NB4 (cell line): ENCODE data around the gene ST6GALNAC2.

Experiments used
- DNase-seq: peaks from one replicate; pipeline ENCODE4 v3.0.0; 2010; ENCODE audit warnings: low read depth
- H3K4me3 ChIP-seq: one replicate; pipeline ENCODE4 v1.5.1; 2011; ENCODE audit warnings: mild to moderate bottlenecking, low read depth, low read length, moderate library complexity
- CTCF ChIP-seq: IDR thresholded peaks from one replicate; pipeline ENCODE4 v1.5.1; 2012; ENCODE audit warnings: low read depth, low read length
- MAX ChIP-seq: IDR thresholded peaks from 2 replicates; pipeline ENCODE4 v1.6.1; 2011; ENCODE audit warnings: low read depth, low read length
- MYC ChIP-seq: IDR thresholded peaks from 2 replicates; pipeline ENCODE4 v1.6.1; 2011; ENCODE audit warnings: low read depth, low read length
- POLR2A ChIP-seq: IDR thresholded peaks from 2 replicates; pipeline ENCODE4 v1.6.1; 2011; ENCODE audit warnings: mild to moderate bottlenecking; ENCODE audit not compliant: insufficient read length; ENCODE audit errors: extremely low read depth

The ST6GALNAC2 gene

DNA sequence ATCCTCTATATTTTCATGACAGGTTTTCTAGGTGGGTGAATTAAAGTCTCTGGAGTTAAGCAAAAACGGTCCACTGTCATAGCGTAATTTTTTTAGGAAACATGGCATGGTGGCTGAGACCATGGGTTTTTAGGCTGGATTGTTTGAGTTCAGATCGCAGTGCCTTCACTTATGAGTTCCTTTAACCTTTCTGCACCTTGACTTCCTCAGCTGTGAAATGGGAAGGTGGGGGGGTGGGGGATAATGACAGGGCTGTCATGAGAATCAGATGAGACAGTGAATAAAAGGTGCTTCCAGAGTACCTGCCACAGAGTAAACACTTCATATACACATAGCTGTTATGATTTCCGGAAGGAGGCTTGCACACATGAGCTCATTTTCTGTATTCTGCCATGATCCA, 34.0 kb downstream of the ST6GALNAC2 start:
- no peak overlapping the region for H3K4me3 ChIP-seq
- DNase-seq, result no peak
- TF ChIP-seq MYC, result no peak
- no peak for TF ChIP-seq POLR2A
- TF ChIP-seq MAX, result no peak
- TF ChIP-seq CTCF, result no peak

DNA sequence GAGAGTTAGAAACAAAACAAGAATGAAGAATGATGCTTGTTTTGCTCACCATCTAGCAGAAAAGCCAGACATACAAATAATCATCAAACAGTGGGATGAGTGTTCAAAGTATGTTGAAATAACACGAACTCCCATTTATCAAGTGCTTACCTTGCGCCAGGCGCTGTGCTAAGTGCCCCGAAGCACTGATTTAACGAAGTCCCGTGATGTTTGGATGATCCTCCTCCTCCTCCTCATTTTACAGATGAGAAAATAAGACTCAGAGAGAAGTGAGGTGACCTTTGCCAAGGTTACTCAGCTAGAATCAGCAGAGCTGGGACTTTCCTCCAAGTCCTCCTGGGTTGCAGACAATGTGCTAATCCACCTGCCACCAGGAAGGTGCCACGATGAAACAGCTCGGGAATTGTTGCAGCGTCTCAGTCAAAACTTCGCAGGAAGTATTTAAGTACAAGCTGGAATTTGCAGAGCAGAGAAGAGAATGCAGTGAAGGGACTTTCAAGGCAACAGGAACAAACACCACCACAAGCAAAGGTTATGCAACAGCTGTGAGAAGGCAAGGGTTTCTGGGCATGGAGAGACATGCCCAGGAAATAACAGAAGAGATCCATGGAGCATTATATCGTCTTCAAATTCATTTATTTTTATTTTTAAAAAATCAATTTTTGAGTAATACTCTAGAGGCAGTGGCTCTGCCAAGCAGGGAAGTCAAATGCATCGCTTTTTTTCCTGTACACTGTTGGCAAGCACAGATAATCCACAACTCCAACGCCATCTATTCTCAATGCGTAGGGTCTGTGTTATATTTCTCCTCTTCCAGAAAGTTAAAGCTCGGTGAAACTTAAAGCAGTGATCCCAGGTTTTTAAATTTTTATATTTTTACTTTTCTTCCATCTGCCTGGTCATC, 34.7 kb downstream of the ST6GALNAC2 start:
- TF ChIP-seq POLR2A, result no peak
- TF ChIP-seq MAX, result 0 out of 2 replicates have a peak, but pooled peaks have one; percentile 39
- no peak for TF ChIP-seq CTCF
- TF ChIP-seq MYC, result 0 out of 2 replicates have a peak, but pooled peaks have one; percentile 7
- peak; percentile 69 for DNase-seq
- H3K4me3 ChIP-seq, result no peak overlapping the region

DNA sequence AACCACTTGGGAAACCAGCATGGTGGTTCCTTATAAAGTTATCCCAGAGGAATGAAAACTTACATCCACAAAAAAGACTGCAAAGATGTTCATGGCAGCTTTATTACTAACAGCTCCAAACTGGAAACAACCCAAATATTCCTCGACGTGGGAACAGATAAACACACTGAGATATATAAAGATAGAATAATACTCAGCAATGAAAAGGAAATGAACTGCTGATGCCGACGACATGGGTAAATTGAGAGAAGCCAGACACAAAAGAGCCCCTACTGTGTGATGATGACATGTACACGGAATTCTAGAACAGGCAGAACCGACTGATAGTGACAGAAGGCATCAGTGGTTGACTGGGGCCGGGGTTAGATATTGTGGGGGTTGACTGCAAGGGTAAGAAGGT, 36.1 kb downstream of the ST6GALNAC2 start:
- no peak overlapping the region for H3K4me3 ChIP-seq
- no peak for DNase-seq
- TF ChIP-seq POLR2A, result no peak
- no peak for TF ChIP-seq CTCF
- TF ChIP-seq MYC, result no peak
- no peak for TF ChIP-seq MAX

DNA sequence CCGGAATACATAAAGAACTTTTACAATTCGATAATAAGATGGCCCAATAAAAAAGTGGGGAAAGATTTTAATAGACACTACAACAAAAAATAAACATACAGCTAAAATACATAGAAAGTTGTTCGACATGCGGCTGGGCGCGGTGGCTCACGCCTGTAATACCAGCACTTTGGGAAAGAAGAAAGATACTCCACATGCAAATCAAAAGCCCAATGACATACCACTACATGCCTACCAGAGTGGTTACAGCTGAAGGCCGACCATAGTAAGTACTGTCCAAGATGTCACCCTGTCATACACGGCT, 36.5 kb downstream of the ST6GALNAC2 start:
- TF ChIP-seq POLR2A (no peak), CTCF (no peak), MAX (no peak), MYC (no peak)
- H3K4me3 ChIP-seq, result no peak overlapping the region
- DNase-seq, result no peak

DNA sequence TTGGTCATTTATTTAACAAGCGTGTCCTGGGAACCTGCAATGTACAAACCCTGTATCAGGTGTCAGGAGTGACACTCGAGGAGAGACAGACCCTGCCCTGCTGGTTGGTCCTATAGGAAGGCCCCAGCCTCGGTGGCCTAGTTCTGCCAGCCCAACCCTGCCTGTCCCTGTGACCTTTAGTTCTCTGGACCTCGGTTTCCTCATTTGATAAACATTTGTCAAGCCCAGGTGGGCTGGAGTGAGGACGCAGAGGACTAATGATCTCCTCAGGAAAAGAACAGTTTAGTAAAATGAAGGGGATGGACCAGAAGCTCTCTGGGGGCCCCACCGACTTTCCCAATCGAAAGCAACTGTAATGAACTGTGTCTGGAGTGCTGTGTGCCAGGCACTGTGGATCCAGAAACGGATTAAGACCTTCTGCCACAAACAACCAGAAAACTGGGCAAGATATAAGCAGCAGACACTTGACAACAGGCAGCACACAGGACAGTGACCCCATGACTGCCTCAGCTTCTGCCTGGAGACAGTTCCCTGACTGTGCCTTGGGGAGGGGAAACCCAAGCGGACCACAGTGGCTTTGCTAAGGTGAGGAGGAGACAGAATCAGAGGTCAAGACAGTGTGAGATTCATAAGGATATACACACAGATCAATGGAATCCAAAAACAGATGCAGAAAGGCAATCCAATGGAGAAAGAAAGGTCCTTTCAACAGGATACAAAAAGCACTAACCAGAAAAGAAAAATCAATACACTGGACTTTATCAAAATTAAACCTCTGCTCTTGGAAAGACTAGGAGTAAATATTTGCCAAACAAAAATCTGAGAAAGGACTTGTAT, 37.1 kb downstream of the ST6GALNAC2 start:
- H3K4me3 ChIP-seq, result no peak overlapping the region
- no peak for DNase-seq
- TF ChIP-seq MAX (no peak), MYC (no peak)
